ENCODE data around the gene KCNK15. TPM values are rescaled to one million over a fixed set of nuclear protein-coding genes. Genes with fewer than 3 reads are reported as not detected.

Gene KCNK15
- total RNA-seq, 4 donors from 2014 or later, result 0.26 to 4.4 (median 2.0) TPM

DNA sequence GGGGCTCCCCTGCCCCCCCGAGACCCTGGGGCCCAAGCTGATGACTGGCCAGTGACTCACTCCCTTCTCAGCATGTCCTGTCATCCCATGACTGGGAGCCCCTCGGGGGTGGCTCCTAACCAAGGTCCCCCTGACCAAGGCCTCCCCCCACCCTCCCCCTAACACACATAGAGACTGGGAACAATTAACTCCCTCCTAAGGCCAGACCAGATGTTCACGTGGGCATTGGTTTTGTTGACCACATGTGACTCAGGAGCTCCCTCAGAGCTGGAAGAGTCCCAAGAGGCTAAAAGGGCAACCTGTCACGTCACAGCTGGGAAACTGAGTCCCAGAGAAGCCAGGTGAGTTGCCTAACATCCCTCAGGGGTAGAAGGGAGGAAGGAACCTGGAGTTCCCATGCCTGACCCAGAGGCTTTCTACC lies 41.1 kb upstream of the KCNK15 start:
- DNase-seq, result no peak
- intact Hi-C loops (cut with DNase I; ENCODE audit: low total_unique reads), result no loop called here
- Histone ChIP-seq H3K27me3 (no peaks in the 10 kb centered on the region), H3K36me3 (no peaks in the 10 kb centered on the region), H3K4me1 (peaks cover 0 to 31% of the 10 kb centered on the region in 2 donors), H3K27ac (peak overlapping the region; percentile 83 to 85), H3K9me3 (no peaks in the 10 kb centered on the region), H3K4me3 (no peak overlapping the region)
- no peak for TF ChIP-seq POLR2A (IDR thresholded peaks at IDR 0.05)
- TF ChIP-seq CTCF (IDR thresholded peaks at IDR 0.05), result no peak

GRCh38 chr20:44705364-44706094 lies 40.1 kb upstream of the KCNK15 start:
- H3K9me3 ChIP-seq, result no peaks in the 10 kb centered on the region
- no peaks in the 10 kb centered on the region for H3K27me3 ChIP-seq
- H3K27ac ChIP-seq, result peak overlapping the region; percentile 83 to 85
- H3K4me3 ChIP-seq, result no peak overlapping the region
- no peaks in the 10 kb centered on the region for H3K36me3 ChIP-seq
- DNase-seq, result no peak
- intact Hi-C loops (cut with DNase I; ENCODE audit: low total_unique reads), result no loop called here
- no peak for TF ChIP-seq POLR2A (IDR thresholded peaks at IDR 0.05)
- no peak for TF ChIP-seq CTCF (IDR thresholded peaks at IDR 0.05)
- H3K4me1 ChIP-seq, result peaks cover 0 to 31% of the 10 kb centered on the region in 2 donors

- H3K27ac ChIP-seq, result peak overlapping the region; percentile 81 to 85
- H3K4me1 ChIP-seq, result peaks cover 0 to 27% of the 10 kb centered on the region in 2 donors
- no peaks in the 10 kb centered on the region for H3K27me3 ChIP-seq
- TF ChIP-seq CTCF (IDR thresholded peaks at IDR 0.05) (no peak), POLR2A (IDR thresholded peaks at IDR 0.05) (no peak)
- no peaks in the 10 kb centered on the region for H3K36me3 ChIP-seq
- DNase-seq, result peak; percentile 56 to 60
- no peaks in the 10 kb centered on the region for H3K9me3 ChIP-seq
- intact Hi-C loops (cut with DNase I; ENCODE audit: low total_unique reads), result no loop called here
- no peak overlapping the region for H3K4me3 ChIP-seq
These were observed 39.2 kb upstream of the KCNK15 start for GRCh38 chr20:44706301-44707017.

DNA sequence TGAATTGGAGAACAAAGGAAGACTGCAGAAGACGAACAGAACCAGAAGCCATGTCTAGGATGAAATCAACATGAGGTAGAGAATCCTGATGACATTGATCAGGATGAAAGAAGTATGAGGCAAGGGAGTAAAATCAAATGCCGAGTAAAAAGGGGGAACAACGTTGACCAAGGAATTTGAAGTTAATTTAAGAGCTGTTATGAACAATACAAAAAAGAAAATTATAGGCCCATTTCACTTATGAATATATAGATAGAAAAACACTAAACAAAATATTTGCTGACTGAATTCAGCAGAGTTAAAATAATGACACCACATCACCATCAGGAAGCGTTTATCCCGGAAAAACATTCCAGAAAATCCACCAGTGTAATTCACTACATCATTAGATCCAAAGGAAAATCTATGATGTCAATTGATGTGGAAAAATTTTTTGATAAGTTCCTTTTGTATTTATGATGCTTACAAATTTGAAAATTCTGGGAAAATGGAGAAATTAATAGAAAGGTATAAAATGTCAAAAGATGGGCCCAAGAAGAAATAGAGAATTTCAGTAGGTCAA lies 38.6 kb upstream of the KCNK15 start:
- no peak for DNase-seq
- no peak overlapping the region for H3K4me3 ChIP-seq
- no peaks in the 10 kb centered on the region for H3K27me3 ChIP-seq
- H3K9me3 ChIP-seq, result no peaks in the 10 kb centered on the region
- no peak for TF ChIP-seq CTCF (IDR thresholded peaks at IDR 0.05)
- no peak for TF ChIP-seq POLR2A (IDR thresholded peaks at IDR 0.05)
- peaks cover 0 to 20% of the 10 kb centered on the region in 2 donors for H3K4me1 ChIP-seq
- H3K36me3 ChIP-seq, result no peaks in the 10 kb centered on the region
- intact Hi-C loops (cut with DNase I; ENCODE audit: low total_unique reads), result no loop called here
- peak overlapping the region; percentile 81 to 85 for H3K27ac ChIP-seq

GRCh38 chr20:44709380-44709779 lies 36.3 kb upstream of the KCNK15 start:
- intact Hi-C loops (cut with DNase I; ENCODE audit: low total_unique reads), result no loop called here
- Histone ChIP-seq H3K4me3 (no peak overlapping the region), H3K4me1 (peaks cover 0 to 11% of the 10 kb centered on the region in 2 donors), H3K27ac (no peak overlapping the region), H3K36me3 (no peaks in the 10 kb centered on the region), H3K9me3 (no peaks in the 10 kb centered on the region), H3K27me3 (no peaks in the 10 kb centered on the region)
- TF ChIP-seq POLR2A (IDR thresholded peaks at IDR 0.05) (no peak), CTCF (IDR thresholded peaks at IDR 0.05) (no peak)
- DNase-seq, result no peak
